SK-N-MC (cell line): ENCODE measurements around the gene CAMK2G.

Experiments used
- EZH2 ChIP-seq: fragments of 200-600 bp; sonication (generic); IDR thresholded peaks from one replicate; pipeline ENCODE4 v1.6.1; 2017; ENCODE audit warnings: antibody characterized with exemption
- FOXP2 ChIP-seq: optimal IDR thresholded peaks from 2 replicates; pipeline ENCODE3; 2011; ENCODE audit warnings: mild to moderate bottlenecking, moderate library complexity; ENCODE audit not compliant: insufficient read depth; ENCODE audit errors: extremely low read length, control extremely low read depth
- POLR2AphosphoS5 ChIP-seq: IDR thresholded peaks from 2 replicates; pipeline ENCODE4 v1.6.1; 2012; ENCODE audit warnings: mild to moderate bottlenecking, low read depth, low read length, borderline replicate concordance

GRCh38 chr10:73874267-73875138 is at the start of gene CAMK2G:
- TF ChIP-seq EZH2 (no peak), FOXP2 (no peak), POLR2AphosphoS5 (peak; percentile 13; the same call in 1 of the 2 replicates)
